Placental pericyte (primary cell): ENCODE measurements around the gene RBM22. TPM values are rescaled to one million over a fixed set of nuclear protein-coding genes. Genes with fewer than 3 reads are reported as not detected.

ENCODE experiments used
- total RNA-seq: library from RNA; depleted of rRNA; stranded (reverse); fragments of >200 nt; gene quantifications from 2 replicates; pipeline ENCODE4 v1.2.3, GENCODE V29; 2012

RBM22 gene
- total RNA-seq: 28.7 and 39.8 TPM in 2 replicates

DNA sequence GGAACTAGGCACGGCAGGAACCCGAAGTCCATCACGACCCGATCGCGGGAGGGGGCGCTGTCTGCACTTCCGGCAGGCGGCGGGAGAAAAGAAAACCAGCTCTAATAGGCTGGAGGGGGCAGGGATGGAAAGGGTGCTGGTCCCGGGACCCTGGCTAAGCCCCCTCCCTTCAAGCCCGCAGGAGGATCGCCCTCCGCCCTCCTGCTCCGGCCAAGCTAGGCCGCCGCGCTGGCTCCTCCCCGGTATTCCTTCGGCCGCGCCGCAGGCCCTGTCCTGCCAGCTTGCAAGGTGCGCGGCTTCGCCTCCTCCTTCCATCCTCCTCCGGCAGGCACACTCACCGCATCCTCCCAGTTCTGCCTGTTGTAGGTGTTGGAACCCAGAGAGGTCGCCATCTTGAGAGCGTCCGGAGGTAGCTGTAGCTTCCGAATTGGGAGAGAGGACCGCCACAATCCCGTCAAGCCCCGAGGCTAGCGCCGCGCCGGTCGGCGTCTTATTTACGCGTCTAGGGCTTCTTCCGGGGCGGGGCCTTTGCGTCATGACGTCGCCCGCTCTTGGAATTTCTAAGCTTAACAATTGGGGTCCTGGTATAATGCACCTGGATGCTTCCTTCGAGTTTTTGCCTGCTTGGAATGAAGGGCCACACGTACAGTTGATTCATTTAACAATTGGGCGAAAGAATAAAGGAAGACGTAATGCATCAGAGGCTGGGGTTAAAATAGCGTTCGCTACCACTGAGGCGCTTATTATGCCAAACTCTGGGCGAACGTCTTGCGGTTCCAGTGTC lies at the start of gene RBM22:
Gene RBM22, minus strand, starts transcription at position 469 of the 784 bp plus-strand sequence. Its CDS starts 77 bp downstream, at position 392.

DNA sequence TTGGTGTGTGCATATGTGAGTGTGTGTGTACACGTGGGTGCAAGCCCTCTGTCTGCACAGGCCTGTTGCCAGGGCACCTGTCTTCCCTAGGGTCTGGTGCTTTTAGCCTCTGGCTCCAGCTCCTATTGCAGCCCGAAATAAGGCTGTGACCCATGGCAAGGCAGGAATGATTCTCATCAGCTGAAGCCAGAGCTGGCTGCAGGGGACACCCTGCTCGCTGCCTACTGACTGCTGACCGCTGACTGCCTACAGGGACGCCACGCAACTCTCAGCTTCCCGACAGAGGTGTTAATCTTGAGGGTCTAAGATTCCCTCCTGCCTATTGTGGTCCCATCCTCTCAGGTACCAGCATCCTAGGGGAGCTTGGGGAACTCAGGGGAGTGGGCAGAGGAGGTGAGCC lies 39.8 kb downstream of the RBM22 start, which contains the start of gene MYOZ3:
Gene MYOZ3, plus strand, starts transcription at position 166 of the 400 bp plus-strand sequence. CDS start 1,691 bp downstream, outside the sequence.

Other genes starting within 250 kb of the RBM22 start
- 41.1 and 93.8 TPM in 2 replicates for gene NDST1, start 192.9 kb downstream of the RBM22 start, total RNA-seq
- gene SYNPO, start 60.4 kb downstream of the RBM22 start, total RNA-seq: 7.9 and 9.3 TPM in 2 replicates
- under 0.01 and 0.29 TPM in 2 replicates for gene MYOZ3, start 39.8 kb downstream of the RBM22 start, total RNA-seq
- 53.2 and 64.0 TPM in 2 replicates for gene DCTN4, start 58.0 kb upstream of the RBM22 start, total RNA-seq
- 56.0 and 110 TPM in 2 replicates for gene SMIM3, start 77.7 kb upstream of the RBM22 start, total RNA-seq
- gene IRGM, start 145.5 kb upstream of the RBM22 start, total RNA-seq: 0.57 TPM in 1 of 2 replicates, not detected in the other
- gene ZNF300, start 203.9 kb upstream of the RBM22 start, total RNA-seq: 4.4 and 5.9 TPM in 2 replicates